Stimulated activated CD8-positive, alpha-beta memory T cell treated with anti-CD3 and anti-CD28 coated beads, Interleukin-4, amount 100 ng/mL, for 4 hours (primary cell): ENCODE measurements around the gene TECPR2.

ENCODE experiments used
- DNase-seq, 2 donors: peaks; one replicate each; pipeline ENCODE4 v3.0.0-alpha.2; 2020; ENCODE audit warnings: low read depth in 2 of 2, low spot score in 1 of 2

Gene TECPR2

GRCh38 chr14:102421411-102422057 is 58.8 kb downstream of the TECPR2 start:
- DNase-seq = no peak

GRCh38 chr14:102424520-102424919 is 61.8 kb downstream of the TECPR2 start:
- DNase-seq = no peak

- DNase-seq = no peak
Observed at GRCh38 chr14:102424923-102425322, 62.2 kb downstream of the TECPR2 start.

GRCh38 chr14:102426796-102427195 is 64.1 kb downstream of the TECPR2 start:
- DNase-seq = no peak

GRCh38 chr14:102427642-102428041 is 64.9 kb downstream of the TECPR2 start:
- DNase-seq = no peak

GRCh38 chr14:102430212-102430908 is 67.6 kb downstream of the TECPR2 start:
- DNase-seq = no peak

GRCh38 chr14:102431751-102432150 is 69.0 kb downstream of the TECPR2 start:
- no peak for DNase-seq

- DNase-seq = no peak
Observed at GRCh38 chr14:102434647-102435175, 72.0 kb downstream of the TECPR2 start.

- peak; percentile 7 to 25 for DNase-seq
Observed at GRCh38 chr14:102437997-102438915, 75.5 kb downstream of the TECPR2 start.

GRCh38 chr14:102439556-102439955 is 76.8 kb downstream of the TECPR2 start:
- DNase-seq = no peak

GRCh38 chr14:102440392-102440791 is 77.7 kb downstream of the TECPR2 start:
- no peak for DNase-seq

- DNase-seq = no peak
Observed at GRCh38 chr14:102442241-102443211, 79.8 kb downstream of the TECPR2 start.

- DNase-seq = no peak
Observed at GRCh38 chr14:102445066-102445465, 82.3 kb downstream of the TECPR2 start.

- no peak for DNase-seq
Observed at GRCh38 chr14:102445641-102446040, 82.9 kb downstream of the TECPR2 start.

GRCh38 chr14:102450206-102451063 is 87.7 kb downstream of the TECPR2 start:
- no peak for DNase-seq

- DNase-seq = no peak
Observed at GRCh38 chr14:102451064-102451352, 88.3 kb downstream of the TECPR2 start.

- DNase-seq = no peak
Observed at GRCh38 chr14:102452302-102452701, 89.6 kb downstream of the TECPR2 start.

GRCh38 chr14:102454711-102455110 is 92.0 kb downstream of the TECPR2 start:
- no peak for DNase-seq

- DNase-seq = no peak
Observed at GRCh38 chr14:102457509-102457908, 94.8 kb downstream of the TECPR2 start.
